ENCODE results near the gene CDK10. TPM values are rescaled to one million over a fixed set of nuclear protein-coding genes. Genes with fewer than 3 reads are reported as not detected.

CDK10 gene
- total and polyA plus RNA-seq, 9 of the 15 experiments (the other 6 are each of a cell fraction or from before 2014, with no cell fraction given) = 2.0 to 85.1 (median 40.1) TPM

DNA sequence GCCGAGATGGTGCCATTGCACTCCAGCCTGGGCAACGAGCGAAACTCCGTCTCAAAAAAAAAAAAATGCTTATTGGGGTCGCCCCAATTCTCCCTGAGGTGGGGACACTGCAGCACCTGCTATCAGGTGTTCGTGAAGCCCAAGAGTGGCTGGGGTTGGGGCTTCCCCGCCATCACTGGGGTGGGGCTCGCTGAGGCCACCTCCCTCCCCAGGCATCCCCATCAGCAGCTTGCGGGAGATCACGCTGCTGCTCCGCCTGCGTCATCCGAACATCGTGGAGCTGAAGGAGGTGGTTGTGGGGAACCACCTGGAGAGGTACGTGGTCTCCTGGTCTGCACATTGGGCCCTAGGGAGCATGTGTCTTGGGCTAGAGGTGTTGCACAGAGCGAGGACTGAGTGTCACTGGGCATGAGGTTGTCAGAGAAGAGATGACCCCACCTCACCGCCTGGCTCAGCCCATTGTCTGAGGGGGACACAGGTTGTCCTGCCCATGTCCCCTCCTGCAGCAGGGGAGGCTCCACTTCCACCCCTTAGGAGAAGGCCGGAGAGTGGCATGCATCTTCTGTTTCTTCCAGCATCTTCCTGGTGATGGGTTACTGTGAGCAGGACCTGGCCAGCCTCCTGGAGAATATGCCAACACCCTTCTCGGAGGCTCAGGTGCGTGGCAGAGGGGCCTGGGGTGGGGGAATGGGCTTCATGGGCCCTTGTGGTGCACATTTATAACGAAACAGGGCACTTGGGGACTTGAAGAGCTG lies 4.9 kb downstream of the CDK10 start:
- no peak for ATAC-seq
- Histone ChIP-seq H3K4me1 (replicated peaks in 1 of 2; ENCODE audit: control insufficient read depth in 2 of 2, insufficient read depth in 2 of 2, low read length in 2 of 2) (peaks cover 6 to 52% of the 10 kb centered on the region in 2 experiments), H2AFZ (ENCODE audit: low read depth, low read length) (no peak overlapping the region), H3K27me3 (ENCODE audit: control insufficient read depth in 2 of 2, insufficient read depth in 2 of 2, low read length in 2 of 2) (no peaks in the 10 kb centered on the region), H3K79me2 (ENCODE audit: control insufficient read depth, insufficient read depth, low read length) (peaks cover 25% of the 10 kb centered on the region), H3K9me3 (replicated peaks; ENCODE audit: control insufficient read depth, insufficient read depth, low read depth, low read length) (no peaks in the 10 kb centered on the region), H3K9me1 (ENCODE audit: control insufficient read depth, insufficient read depth, low read length) (no peaks in the 10 kb centered on the region), H3K36me3 (ENCODE audit: control insufficient read depth, insufficient read depth, low read length) (peaks cover 76% of the 10 kb centered on the region; the same call in 2 of the 3 replicates), H4K20me1 (replicated peaks; ENCODE audit: control insufficient read depth, insufficient read depth, low read length) (0 out of 2 replicates have a peak, but pooled peaks cover 7% of the 10 kb centered on the region), H3K27ac (ENCODE audit: extremely low read depth, low read depth, low read length) (no peak overlapping the region), H3K4me3 (no peak overlapping the region), H3K9ac (ENCODE audit: insufficient read depth in 1 of 2, low read depth in 2 of 2, low read length in 2 of 2) (no peak overlapping the region), H3K4me2 (ENCODE audit: insufficient read depth, low read length) (no peak overlapping the region)
- intact Hi-C loops (cut with micrococcal nuclease) (no loop called here), in situ Hi-C loops (cut with MboI) (no loop called here)
- ChIA-PET CTCF (ENCODE audit: low intra/inter-chr PET ratio) (no interaction called here), POLR2A (interaction anchor here (0.6 kb wide), 1 partner anchor 9 kb away, joined by 3 read pairs; no protein-coding TSS in a partner anchor)
- BruUV-seq (replicated peaks) = no TSS peak
- DNase-seq (ENCODE audit: extremely low read depth in 1 of 4, low spot score in 3 of 4) = no peak
- TF ChIP-seq, protein P1, sequence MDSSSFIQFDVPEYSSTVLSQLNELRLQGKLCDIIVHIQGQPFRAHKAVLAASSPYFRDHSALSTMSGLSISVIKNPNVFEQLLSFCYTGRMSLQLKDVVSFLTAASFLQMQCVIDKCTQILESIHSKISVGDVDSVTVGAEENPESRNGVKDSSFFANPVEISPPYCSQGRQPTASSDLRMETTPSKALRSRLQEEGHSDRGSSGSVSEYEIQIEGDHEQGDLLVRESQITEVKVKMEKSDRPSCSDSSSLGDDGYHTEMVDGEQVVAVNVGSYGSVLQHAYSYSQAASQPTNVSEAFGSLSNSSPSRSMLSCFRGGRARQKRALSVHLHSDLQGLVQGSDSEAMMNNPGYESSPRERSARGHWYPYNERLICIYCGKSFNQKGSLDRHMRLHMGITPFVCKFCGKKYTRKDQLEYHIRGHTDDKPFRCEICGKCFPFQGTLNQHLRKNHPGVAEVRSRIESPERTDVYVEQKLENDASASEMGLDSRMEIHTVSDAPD (CRISPR knock-in tag; IDR thresholded peaks at IDR 0.05) = no peak
- no peak for TF ChIP-seq BDP1 (IDR thresholded peaks at IDR 0.05; ENCODE audit: insufficient read depth, insufficient read length)
- TF ChIP-seq POLR2G (IDR thresholded peaks at IDR 0.05; ENCODE audit: low read depth, low read length) = 0 out of 2 replicates have a peak, but pooled peaks have one; percentile 9
- no peak for TF ChIP-seq MAFK (IDR thresholded peaks at IDR 0.05; ENCODE audit: low read length)
- no peak for FAIRE-seq
- 93% methylated on average over 18 of the region's 21 CpGs for WGBS (ENCODE audit: insufficient coverage, low coverage, missing lambda C conversion rate)
